NCI-H2081 treated with DMSO at 0.1 percent for 48 hours (cell line): ENCODE measurements around the gene NLGN1.
"Not testable (repeated sequence)": the region's sequence is repeated elsewhere in the genome, so short reads cannot be mapped to it uniquely, and the experiment has no call there.

Experiments used
- DNase-seq: peaks from one replicate; lab custom pipeline; 2025; lab: John Stamatoyannopoulos, UW

The NLGN1 gene

DNA sequence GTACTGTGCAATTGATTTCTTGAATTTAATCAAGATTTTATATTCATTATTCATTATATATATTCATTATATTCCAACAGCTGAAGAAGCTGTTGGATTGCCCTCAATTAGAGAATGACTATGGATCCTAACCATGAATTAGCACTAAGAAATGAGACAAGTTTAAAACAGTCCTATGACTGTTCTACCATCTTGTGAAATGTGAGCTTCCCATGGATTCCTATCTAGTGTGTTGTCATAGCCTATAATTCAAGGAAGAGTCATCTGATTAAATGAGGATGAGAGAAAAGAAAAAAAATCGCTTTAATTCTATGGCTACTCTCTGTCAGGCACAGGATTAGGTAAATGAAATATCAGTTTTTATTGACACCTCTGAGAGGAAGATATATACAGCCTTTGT lies 765.0 kb downstream of the NLGN1 start:
- DNase-seq, result no peak

DNA sequence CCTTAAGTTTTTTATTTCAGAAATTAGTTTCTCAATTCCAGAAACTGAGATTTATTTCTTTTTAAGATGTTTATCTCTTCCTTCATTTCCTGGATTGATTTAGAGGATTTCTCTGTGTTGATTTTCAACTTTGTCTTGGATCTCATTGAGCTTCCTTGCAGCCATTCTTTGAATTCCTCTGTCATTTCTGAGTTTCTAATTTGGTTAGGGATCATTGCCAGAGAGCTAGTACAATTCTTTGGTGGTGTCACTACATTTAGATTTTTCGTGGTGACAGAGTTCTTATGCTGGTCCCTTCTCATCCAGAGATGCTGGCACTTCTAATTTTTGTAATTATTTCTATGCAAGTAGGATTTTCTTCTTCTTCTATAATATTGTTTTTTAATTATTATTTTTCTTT lies 770.5 kb downstream of the NLGN1 start:
- DNase-seq, result no peak

DNA sequence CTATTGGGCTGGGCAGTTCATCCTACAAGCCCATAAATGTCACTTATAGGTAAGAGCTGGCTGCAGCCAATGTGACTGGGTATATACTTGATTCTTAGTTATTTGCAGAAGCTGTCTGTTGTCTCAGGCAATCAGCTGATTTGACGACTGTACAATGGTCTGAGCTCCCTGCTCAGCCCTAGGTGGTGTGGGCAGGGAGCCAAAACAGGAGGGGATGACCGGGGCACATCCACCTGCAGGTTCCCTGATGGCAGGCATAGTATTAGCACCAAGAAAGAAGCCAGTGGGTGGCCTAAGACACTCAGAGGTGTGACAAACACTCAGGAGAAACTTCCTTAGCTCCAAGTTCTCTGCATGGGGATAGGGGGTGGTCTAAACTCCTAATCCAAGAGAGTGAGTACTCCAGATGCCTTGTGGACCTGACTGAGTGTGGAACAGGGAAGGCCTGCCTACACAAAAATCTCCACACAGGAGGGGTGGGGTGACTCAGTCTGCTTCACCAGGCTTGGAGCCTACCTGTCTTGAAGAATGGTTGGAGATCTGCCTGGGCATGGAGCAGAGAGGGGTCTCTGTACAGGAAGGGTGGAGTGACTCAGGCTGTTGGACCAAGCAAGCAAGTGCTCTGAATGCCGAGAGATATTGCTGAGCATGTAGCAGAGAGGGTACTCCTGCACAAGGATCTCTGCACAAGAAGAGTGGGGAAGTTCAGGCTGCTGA lies 771.2 kb downstream of the NLGN1 start:
- peak; percentile 85 for DNase-seq

DNA sequence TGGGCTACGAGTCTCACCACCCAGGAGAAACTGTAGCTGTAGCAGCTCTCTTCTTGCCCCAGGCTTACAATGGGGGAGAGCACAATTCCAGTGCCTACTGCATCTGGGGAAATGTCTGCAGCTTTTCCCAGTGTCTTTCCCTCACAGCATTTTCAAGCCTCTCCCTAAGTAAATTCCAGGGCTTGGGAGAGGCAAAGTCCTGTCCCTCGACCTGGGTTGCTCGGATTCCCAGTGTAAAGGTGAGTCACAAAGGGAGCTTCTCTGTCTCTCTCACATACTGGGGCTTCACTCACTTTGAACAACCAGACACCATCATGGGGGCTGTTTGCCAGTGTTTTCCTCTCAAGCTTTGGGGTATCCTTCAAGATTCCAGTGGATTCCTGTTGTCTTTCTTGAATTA lies 772.2 kb downstream of the NLGN1 start:
- no peak for DNase-seq

DNA sequence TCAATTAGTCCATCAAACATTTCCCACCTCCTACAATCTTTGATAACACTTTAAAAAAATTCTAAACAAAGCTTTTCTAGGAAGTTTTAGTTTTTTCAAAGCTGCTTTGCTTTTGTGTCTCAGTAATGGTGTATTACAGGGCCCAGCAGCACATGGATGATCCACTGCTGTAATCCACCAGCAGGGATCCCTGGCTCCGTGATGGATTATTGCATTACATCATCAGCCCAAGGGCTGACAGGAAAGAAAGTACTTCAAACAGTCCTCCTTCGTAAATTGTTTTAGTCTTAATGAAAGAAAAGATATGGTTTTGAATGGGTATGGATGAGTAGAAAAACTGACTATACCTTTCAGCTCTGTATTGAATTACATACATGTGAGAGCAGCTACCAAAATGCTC lies 772.7 kb downstream of the NLGN1 start:
- DNase-seq, result peak; percentile 43

DNA sequence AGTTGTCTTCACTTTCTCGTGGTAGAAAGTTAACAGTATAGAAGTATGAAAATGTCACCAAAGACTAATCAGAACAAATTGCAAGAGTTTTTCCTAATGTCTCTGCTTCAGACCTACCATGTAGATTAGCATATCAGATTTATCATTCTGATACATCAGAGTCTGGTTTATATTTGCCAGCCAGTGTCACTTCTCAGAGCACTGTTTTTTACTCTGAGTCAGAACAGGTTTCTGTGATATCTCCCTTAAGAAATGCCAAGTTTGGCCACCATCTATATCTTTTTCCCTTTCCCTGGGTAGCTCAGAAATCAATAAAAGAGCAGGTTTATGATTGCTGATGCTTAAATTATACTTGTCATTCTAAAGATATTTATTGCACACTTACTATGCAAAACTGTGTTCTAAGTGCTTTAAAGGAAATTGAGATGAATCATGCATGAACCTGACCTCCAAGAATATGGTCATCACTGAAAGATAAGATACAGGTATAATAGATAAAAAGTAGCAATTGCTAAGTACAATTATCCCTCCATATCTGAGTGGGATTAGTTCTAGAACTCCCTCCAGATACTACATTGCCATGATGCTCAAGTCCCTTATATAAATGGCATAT lies 788.9 kb downstream of the NLGN1 start:
- no peak for DNase-seq

DNA sequence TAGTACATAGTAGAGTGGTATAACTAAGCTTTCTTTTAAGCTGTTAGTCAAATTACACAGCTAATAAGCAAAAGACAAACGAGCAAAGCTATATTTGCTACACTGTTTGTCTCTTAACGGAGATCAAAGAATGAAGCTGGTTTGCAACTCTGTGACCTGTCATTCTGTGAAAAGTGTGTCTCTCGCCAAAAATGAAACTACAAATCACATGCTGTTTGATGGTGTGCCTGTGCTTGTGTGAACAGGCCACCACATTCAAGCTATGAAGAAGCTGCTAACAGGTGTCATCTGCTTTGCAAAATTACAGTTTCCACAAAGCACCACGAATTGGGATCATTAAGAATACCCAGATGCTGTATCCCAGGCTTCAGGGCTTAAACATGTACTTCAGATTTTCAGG lies 793.8 kb downstream of the NLGN1 start:
- DNase-seq, result no peak

DNA sequence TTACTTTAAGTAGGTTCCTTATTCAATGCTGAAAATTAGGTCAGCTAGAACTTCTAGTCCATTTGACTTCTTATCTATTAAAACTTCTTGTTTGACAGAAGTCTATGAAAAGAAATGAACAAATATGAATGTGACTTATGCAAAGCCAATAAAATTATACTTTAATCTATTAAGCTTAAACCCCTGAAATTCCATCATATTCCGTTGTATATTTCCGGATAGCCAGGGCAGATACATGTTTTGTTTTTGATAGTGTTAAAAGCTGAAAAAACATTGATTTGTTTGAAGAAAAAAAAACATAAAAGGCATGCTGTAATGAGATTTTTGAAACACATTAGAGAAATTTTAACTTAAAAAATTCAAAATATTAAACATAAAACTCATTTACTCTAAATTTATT lies 794.4 kb downstream of the NLGN1 start:
- DNase-seq, result no peak

DNA sequence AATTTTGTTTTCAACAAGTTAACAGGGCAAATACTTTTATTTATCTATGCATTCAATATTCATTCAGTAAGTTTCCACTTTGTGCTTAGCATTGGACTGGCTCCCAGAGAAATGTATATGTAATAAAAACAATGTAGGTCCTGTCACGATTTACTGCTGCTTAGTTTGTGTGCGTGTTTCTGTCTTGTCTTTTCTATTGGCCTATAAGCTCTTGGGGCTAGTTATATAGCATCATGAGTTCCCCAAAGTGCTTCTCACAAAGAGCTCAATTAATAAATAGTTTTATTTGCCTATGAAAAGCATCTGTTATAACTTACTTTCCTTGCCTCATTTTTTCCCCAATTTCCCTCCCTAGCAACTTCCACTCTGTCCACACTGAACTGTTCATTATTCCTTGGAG lies 794.9 kb downstream of the NLGN1 start:
- no peak for DNase-seq

DNA sequence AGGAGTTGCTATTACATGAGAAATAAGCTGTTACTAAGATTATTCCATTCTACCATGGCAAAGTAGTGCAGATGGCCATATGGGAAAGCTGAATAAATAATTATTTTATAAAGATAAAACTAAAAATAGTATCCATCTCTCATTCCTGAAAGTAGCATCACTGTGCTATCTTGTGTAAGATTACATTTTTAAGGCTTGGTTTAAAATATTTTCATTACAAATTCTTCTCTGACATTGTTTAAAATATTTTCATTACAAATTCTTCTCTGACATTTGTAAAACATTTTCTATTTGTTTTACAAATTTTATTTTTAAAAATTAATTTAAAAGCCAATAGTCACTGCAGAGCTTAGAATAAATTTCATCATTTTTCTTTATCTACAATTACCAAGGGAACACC lies 796.1 kb downstream of the NLGN1 start:
- DNase-seq, result no peak

DNA sequence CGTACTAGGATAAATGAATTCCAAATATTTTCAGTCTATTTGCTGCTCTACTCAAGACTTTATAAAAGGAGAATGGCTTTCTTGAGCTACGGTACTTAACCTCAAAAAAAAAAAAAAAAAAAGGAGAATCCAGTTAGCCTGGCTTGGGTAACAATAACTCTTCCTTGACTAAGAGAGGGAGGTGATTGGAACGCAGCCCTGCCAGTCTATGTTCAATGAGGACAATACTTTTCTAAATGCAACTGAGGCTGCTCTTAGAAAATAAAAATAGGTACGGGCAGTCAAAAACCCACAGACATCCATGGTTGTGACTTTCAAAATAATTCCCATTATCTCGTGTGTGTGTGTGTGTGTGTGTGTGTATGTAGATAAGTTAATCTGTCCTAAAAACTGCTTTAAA lies 799.9 kb downstream of the NLGN1 start:
- DNase-seq, result no peak

DNA sequence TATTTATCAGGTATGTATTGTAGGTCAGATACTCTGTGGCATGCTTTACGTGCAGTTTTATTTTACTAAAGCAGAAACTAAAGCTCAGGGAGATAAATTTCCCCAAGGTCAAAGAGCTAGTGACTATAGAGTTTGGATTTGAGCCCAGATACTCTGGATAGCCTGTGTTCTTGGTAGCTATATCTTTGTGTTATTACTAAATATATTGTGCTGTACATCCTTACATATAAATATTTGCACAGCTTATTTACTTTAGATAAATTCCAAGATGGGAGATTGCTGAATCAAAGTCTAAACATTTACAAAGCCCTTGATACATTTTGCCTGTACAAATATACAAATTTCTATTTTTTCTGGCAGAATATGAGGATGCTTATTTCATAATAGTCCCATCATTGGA lies 800.7 kb downstream of the NLGN1 start:
- DNase-seq, result no peak

DNA sequence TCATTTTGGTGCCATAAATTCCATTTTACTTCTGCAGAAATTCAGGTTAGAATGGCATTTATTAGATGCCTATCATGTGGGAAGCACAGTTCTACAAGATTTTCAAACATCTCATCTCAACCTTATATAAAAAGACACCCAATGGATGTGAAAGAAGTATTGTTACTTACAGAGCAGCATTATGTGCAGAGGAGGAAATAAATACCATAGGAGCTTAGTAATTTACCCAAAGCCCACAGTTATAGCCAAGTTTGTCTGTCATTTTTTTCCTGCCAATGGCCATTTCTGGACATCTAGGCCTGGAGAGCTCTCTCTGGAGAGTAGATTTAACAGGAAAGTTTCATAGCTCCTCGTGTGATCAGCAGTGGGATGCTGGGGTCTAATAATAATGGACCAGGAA lies 802.2 kb downstream of the NLGN1 start:
- DNase-seq, result no peak

DNA sequence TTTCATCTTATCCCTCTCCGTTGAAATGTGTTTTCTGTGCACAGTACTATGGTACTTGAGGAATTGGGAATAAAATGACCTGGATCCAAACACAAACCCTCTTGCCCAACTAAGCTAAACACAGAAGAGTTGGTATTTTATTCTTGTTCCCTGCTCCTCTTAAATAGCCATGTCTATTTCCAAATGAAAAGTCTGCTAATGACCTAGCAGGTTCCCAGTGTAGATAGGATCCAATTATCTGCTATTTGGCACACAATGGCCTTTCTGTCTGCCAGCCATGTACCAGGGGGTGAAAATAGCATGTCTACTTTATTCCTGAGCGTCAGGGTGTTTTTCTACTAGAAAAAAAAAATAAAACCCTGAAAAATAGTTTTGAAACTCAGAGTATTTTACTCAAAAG lies 804.6 kb downstream of the NLGN1 start:
- DNase-seq, result peak; percentile 93

DNA sequence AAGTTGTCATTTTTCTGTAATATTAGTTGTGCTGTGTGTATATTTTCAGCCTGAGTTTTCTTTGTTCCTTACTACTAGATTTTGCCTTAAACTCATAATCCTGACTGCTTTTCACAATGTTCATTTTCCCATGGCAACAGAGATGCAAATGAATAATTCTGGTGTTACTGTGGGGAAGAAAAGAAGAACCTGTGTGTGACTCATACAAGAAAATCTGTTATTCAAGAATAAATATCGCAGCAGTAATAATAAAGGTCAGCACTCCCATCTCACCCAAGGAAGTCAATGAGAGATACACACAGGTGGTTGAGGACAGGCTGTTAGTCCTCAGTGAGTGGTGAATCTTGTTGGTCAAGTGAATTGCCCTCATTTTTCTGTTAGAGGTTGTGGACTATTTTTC lies 805.0 kb downstream of the NLGN1 start:
- no peak for DNase-seq

DNA sequence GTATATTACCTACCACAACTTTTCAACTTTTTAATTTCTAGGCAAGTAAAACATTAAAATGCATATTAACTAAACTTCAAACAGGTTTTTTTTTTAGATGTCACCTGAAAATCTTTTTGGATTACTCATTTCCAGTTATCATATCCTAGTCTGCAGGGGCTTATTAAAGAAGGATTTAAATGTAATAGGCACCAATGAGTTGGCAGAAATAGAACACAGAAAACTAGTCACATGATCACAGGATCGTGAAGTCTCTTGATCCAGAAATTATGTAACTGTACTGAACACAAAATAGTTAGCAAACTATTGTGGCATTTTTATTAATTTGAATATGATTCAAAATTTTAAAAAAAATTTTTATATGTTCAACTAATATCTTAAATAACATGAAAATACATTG lies 807.2 kb downstream of the NLGN1 start:
- no peak for DNase-seq

DNA sequence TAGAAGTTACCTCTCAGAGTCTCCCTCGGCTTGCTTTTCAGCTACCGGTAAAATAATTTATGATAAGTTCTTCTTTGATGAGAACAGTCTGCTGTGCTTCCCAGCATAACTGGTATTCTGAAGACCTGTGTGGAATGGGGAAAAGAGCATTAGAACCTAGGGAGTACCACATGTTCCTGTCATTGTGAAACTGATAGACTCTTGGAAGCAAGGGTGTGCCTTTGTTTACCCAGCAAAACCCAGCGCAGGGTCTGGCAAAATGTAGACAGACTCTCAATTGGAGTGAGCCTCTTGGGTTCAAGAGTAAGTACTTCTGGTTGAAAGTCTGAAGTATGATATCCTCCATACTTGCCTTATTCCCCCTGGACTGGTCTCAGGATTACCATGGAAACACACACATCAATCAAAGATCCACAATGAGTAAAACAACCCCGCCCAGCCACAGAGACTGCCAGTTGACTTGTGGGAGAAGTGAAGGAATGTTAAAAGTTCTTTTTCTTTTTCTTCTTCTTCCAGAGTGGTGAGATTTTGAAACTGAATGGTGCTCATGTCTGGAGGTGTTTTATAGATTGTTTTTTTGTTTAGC lies 809.2 kb downstream of the NLGN1 start:
- DNase-seq, result no peak

DNA sequence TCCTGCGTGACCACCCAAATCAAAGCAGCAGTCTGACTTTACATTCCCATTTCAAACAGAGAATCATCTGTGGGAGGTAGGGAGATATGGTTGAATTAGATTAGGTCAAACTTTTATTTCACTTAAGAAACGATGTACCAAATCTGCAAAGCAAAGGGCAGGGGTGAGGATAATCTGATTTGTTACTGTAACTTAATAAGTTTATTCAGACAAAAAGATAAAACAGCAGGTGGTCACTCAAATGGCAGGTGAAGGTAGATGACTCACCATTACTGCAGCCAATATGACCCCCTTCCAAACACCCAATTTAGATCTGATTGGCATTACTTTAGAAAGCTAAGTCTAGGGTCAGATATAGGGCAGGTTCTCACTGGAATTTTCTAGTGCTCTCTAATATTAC lies 810.6 kb downstream of the NLGN1 start:
- no peak for DNase-seq

DNA sequence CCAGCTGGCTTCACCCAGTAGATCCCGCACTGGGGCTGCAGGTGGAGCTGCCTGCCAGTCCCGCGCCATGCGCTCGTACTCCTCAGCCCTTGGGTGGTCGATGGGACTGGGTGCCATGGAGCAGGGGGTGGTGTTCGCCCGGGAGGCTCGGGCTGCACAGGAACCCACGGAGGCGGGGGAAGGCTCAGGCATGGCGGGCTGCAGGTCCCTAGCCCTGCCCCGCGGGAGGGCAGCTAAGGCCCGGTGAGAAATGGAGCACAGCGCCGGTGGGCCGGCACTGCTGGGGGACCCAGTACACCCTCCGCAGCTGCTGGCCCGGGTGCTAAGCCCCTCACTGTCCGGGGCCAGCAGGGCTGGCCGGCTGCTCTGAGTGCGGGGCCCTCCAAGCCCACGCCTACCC lies 814.4 kb downstream of the NLGN1 start:
- DNase-seq, result not testable (repeated sequence)

DNA sequence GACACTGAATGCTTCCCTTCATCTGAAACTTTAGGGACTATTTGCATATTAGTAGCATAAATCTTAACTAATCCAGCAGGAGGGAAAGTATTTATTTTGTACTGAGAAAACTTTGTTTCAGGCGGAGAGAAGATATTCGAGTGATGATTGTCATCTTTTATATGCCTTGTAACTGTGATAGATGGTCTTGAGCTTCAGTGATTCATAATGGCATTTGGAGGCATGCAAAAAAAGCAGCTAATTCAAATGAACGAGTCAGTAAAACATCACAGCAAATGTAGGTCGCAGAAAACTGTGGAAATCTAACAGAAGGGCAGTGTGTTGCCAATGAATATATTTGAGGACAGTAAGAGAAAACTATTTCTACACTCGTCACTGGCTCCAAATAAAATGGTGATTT lies 817.9 kb downstream of the NLGN1 start:
- DNase-seq, result no peak

DNA sequence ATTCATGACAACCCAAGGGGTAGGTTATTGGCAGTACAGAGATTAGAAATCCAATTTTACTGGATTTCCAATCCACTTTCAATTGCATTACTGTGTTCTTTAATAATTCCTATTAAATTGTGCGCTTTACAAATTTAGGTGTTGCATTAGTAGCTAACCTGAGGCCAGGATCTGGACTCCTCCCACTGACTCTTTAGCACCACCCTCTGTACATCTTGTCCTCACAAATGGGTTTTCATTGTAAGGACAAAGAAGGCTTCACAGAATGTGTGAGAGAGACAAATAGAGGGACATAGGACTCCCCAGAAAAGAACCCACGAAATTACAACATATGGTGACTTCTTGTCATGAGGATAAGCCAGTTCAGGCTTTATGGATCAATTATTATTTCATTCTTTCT lies 818.5 kb downstream of the NLGN1 start:
- no peak for DNase-seq

DNA sequence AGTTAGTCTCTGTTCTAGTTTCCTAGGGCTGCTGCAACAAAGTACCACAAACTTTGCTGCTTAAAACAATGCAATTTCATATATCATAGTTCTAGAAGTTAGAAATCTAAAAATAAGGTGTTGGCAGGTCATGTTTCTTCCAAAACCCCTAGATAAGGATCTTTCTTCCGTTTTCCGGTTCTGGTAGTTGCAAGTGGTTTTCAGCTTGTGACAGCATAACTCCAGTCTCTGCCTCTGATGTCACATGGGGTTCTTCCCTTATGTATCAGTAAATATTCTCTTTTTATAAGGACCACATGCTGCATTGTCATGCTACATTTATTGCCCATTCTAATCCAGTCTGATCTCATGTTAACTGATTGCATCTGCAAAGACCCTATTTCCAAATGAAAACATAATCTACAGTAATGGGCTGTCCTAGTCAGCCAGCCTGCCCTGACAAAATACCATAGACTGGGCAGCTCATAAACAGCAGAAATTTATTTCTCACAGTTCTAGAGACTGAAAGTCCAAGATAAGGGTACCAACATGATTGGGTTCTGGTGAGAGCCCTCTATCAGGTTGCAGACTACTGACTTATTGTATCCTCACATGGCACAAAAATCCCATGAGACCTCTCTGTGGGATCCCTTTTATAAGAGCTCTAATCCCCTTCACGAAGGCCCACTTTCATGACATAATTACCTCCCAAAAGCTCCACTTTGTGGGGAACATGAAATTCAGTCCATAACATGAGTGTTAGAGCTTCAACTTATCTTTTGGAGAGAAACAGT lies 819.6 kb downstream of the NLGN1 start:
- no peak for DNase-seq

DNA sequence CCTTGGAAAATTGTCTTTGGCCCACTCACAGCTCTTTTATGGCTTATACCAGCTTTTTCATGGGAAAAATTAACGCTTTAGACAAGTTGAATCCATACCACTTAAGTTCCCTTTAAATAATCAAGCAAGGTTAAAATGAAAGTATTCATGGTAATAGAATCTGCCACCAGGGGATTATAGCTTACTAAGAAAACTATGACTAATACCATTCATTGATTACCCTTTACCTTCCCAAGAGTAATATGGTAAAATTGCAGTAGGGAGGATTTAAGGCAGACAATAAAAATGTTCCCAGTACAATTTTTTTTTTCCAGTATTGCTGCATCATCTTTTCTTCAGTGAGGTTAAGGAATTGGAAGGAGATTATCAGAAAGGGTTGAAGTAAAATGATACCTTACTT lies 820.5 kb downstream of the NLGN1 start:
- DNase-seq, result no peak
